HepG2 (cell line): Measurements from ENCODE around the gene SAMD14. TPM values are rescaled to one million over a fixed set of nuclear protein-coding genes. Genes with fewer than 3 reads are reported as not detected.

ENCODE experiments used
- CC2D1A ChIP-seq: sonication (generic); formaldehyde crosslinking; IDR thresholded peaks from 2 replicates; pipeline ENCODE4 v1.8.1; 2023; ENCODE audit warnings: mild to moderate bottlenecking, missing genetic modification reagents
- CENPX ChIP-seq: sonication (generic); formaldehyde crosslinking; IDR thresholded peaks from 2 replicates; pipeline ENCODE4 v1.9.0; 2021; ENCODE audit warnings: mild to moderate bottlenecking, missing genetic modification reagents, moderate library complexity
- CHCHD3 ChIP-seq: sonication (generic); formaldehyde crosslinking; IDR thresholded peaks from 2 replicates; pipeline ENCODE4 v1.8.0; 2022; ENCODE audit warnings: mild to moderate bottlenecking, missing genetic modification reagents, moderate library complexity
- EEA1 ChIP-seq: sonication (generic); formaldehyde crosslinking; IDR thresholded peaks from 2 replicates; pipeline ENCODE4 v1.5.1; 2020; ENCODE audit warnings: mild to moderate bottlenecking, missing genetic modification reagents, borderline replicate concordance
- FOXC1 ChIP-seq: sonication (generic); formaldehyde crosslinking; IDR thresholded peaks from 2 replicates; pipeline ENCODE4 v1.8.0; 2022; ENCODE audit warnings: mild to moderate bottlenecking, missing genetic modification reagents, borderline replicate concordance
- MAFK ChIP-seq, 2 experiments: IDR thresholded peaks in 1 of 2; conservative IDR thresholded peaks in 1 of 2; 2 replicates each; pipeline ENCODE4 v1.6.1; 2011; ENCODE audit warnings: improper control_type of control experiment in 2 of 2, low read length in 2 of 2
- MIXL1 ChIP-seq: IDR thresholded peaks from 2 replicates; pipeline ENCODE4 v1.6.1; 2016
- PHF8 ChIP-seq: sonication (generic); formaldehyde crosslinking; IDR thresholded peaks from 2 replicates; pipeline ENCODE4 v1.5.0; 2020; ENCODE audit warnings: missing genetic modification reagents
- REXO4 ChIP-seq: sonication (generic); formaldehyde crosslinking; IDR thresholded peaks from 2 replicates; pipeline ENCODE4 v1.8.0; 2022; ENCODE audit warnings: missing genetic modification reagents, mild to moderate bottlenecking, borderline replicate concordance
- SIX4 ChIP-seq: sonication (generic); formaldehyde crosslinking; IDR thresholded peaks from 2 replicates; pipeline ENCODE4 v1.4.0; 2020; ENCODE audit warnings: missing genetic modification reagents
- SMARCE1 ChIP-seq: fragments of 450-650 bp; IDR thresholded peaks from 2 replicates; pipeline ENCODE4 v1.6.1; 2017; ENCODE audit warnings: borderline replicate concordance
- ZNF101 ChIP-seq: sonication (generic); formaldehyde crosslinking; IDR thresholded peaks from 2 replicates; pipeline ENCODE4 v1.4.0; 2020; ENCODE audit warnings: mild to moderate bottlenecking, low read depth, missing genetic modification reagents, borderline replicate concordance
- ZNF160 ChIP-seq: sonication (generic); formaldehyde crosslinking; IDR thresholded peaks from 2 replicates; pipeline ENCODE4 v1.8.0; 2022; ENCODE audit warnings: mild to moderate bottlenecking, inconsistent platforms, missing genetic modification reagents
- ZNF3 ChIP-seq: IDR thresholded peaks from 2 replicates; pipeline ENCODE4 v1.7.0; 2017; ENCODE audit warnings: inconsistent platforms
- ZNF382 ChIP-seq: sonication (generic); formaldehyde crosslinking; IDR thresholded peaks from 2 replicates; pipeline ENCODE4 v1.5.0; 2020; ENCODE audit warnings: missing genetic modification reagents, mild to moderate bottlenecking, borderline replicate concordance
- ZNF484 ChIP-seq: sonication (generic); formaldehyde crosslinking; IDR thresholded peaks from 2 replicates; pipeline ENCODE4 v1.5.1; 2020; ENCODE audit warnings: mild to moderate bottlenecking, low read depth, missing genetic modification reagents, borderline replicate concordance
- ZNF775 ChIP-seq: sonication (generic); formaldehyde crosslinking; IDR thresholded peaks from 2 replicates; pipeline ENCODE4 v1.4.0; 2020; ENCODE audit warnings: missing genetic modification reagents, mild to moderate bottlenecking, moderate library complexity, borderline replicate concordance
- polyA plus RNA-seq, 8 experiments: library from polyadenylated mRNA; depleted of rRNA in 3 of 8; stranded (reverse) in 7 of 8; unstranded in 1 of 8; fragments of >200 nt; fragmentation: Illumina TruSeq in 4 of 8; extraction: Trizol in 4 of 8; gene quantifications; 2 replicates each; pipeline versions ENCODE4 v1.2.1 to v1.2.3, GENCODE V29; 2011 to 2016; ENCODE audit warnings: low read depth in 4 of 8, missing spikeins in 1 of 8, mixed read lengths in 1 of 8; ENCODE audit not compliant: insufficient read depth in 1 of 8
- total RNA-seq, 5 experiments: library from RNA; depleted of rRNA; stranded (reverse); fragments of >200 nt; fragmentation: Illumina TruSeq; extraction: Trizol; gene quantifications; 2 replicates each; pipeline ENCODE4 v1.2.3, GENCODE V29; 2016; ENCODE audit warnings: low read depth in 1 of 5
- TF ChIP-seq, protein P1 (sequence below): sonication (generic); formaldehyde crosslinking; IDR thresholded peaks from 2 replicates; pipeline ENCODE4 v1.4.0; 2020; ENCODE audit warnings: low read depth, missing genetic modification reagents
- TF ChIP-seq, protein P2 (sequence below): sonication (generic); formaldehyde crosslinking; IDR thresholded peaks from 2 replicates; pipeline ENCODE4 v1.5.0; 2020; ENCODE audit warnings: mild to moderate bottlenecking, missing genetic modification reagents, borderline replicate concordance
- TF ChIP-seq, protein P3 (sequence below): sonication (generic); formaldehyde crosslinking; conservative IDR thresholded peaks from 2 replicates; pipeline ENCODE4 v1.4.0; 2020; ENCODE audit warnings: missing genetic modification reagents
- TF ChIP-seq, protein P4 (sequence below): sonication (generic); formaldehyde crosslinking; IDR thresholded peaks from 2 replicates; pipeline ENCODE4 v1.9.0; 2022; ENCODE audit warnings: missing genetic modification reagents, mild to moderate bottlenecking, borderline replicate concordance

Gene SAMD14
- total and polyA plus RNA-seq, 2 of the 13 experiments (the other 11 are each of a cell fraction or from before 2014, with no cell fraction given): 0.07 to 0.22 TPM

DNA sequence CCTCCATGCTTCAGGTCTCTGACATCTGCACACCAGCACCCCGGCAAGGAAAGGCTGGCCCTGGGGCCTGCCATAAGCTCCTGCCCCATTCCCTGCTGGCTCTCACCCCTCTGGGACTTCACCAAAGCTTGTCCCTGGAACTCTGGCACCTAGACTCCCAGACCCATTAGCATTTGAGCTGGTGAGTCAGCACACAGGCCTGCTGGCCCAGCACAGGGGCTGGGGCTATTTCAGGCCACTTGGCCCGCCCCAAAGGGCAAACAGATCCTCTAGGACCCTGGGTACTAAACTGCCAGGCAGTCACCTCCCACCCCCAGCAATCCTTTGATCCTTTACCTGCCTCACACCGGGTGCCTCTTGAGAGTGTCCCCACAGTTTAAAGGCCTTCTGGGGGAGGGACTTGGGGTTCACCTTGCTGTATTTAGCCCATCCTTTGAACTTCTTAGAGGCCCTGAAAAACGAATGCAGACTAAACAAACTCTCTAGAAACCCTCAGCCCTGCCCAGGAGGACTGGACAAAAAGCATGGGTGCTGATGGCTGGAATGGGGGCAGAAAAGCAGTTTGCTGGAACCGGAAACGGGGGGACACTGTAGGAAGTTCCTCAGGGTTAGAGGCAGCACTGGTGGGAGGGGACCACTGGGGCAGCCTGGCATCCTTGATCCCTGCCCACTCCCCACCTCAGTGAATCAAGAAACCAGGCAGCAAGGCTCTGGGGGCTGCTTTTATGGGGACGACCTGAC lies 3.2 kb upstream of the SAMD14 start (continued):
- TF ChIP-seq ZNF382 (CRISPR knock-in tag) (no peak), EEA1 (CRISPR knock-in tag) (no peak), MIXL1 (CRISPR knock-in tag) (no peak), CENPX (CRISPR knock-in tag) (no peak), CHCHD3 (no peak), REXO4 (CRISPR knock-in tag) (no peak), PHF8 (CRISPR knock-in tag) (no peak), MAFK (conservative IDR thresholded peaks at IDR 0.05 in 1 of 2, IDR thresholded peaks at IDR 0.05 in 1 of 2; ENCODE audit: low read length in 2 of 2) (peak; percentile 27 to 69; a peak in 3 of 4 replicates), ZNF484 (CRISPR knock-in tag) (no peak), SMARCE1 (no peak), ZNF3 (CRISPR knock-in tag) (no peak), SIX4 (CRISPR knock-in tag) (no peak), ZNF775 (no peak), CC2D1A (CRISPR knock-in tag) (no peak), ZNF160 (CRISPR knock-in tag) (no peak), FOXC1 (CRISPR knock-in tag) (no peak), ZNF101 (CRISPR knock-in tag) (no peak)
- TF ChIP-seq, protein P1, sequence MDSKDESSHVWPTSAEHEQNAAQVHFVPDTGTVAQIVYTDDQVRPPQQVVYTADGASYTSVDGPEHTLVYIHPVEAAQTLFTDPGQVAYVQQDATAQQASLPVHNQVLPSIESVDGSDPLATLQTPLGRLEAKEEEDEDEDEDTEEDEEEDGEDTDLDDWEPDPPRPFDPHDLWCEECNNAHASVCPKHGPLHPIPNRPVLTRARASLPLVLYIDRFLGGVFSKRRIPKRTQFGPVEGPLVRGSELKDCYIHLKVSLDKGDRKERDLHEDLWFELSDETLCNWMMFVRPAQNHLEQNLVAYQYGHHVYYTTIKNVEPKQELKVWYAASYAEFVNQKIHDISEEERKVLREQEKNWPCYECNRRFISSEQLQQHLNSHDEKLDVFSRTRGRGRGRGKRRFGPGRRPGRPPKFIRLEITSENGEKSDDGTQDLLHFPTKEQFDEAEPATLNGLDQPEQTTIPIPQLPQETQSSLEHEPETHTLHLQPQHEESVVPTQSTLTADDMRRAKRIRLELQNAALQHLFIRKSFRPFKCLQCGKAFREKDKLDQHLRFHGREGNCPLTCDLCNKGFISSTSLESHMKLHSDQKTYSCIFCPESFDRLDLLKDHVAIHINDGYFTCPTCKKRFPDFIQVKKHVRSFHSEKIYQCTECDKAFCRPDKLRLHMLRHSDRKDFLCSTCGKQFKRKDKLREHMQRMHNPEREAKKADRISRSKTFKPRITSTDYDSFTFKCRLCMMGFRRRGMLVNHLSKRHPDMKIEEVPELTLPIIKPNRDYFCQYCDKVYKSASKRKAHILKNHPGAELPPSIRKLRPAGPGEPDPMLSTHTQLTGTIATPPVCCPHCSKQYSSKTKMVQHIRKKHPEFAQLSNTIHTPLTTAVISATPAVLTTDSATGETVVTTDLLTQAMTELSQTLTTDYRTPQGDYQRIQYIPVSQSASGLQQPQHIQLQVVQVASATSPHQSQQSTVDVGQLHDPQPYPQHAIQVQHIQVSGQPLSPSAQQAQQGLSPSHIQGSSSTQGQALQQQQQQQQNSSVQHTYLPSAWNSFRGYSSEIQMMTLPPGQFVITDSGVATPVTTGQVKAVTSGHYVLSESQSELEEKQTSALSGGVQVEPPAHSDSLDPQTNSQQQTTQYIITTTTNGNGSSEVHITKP: peak; percentile 59; the same call in 1 of the 2 replicates
- TF ChIP-seq, protein P2, sequence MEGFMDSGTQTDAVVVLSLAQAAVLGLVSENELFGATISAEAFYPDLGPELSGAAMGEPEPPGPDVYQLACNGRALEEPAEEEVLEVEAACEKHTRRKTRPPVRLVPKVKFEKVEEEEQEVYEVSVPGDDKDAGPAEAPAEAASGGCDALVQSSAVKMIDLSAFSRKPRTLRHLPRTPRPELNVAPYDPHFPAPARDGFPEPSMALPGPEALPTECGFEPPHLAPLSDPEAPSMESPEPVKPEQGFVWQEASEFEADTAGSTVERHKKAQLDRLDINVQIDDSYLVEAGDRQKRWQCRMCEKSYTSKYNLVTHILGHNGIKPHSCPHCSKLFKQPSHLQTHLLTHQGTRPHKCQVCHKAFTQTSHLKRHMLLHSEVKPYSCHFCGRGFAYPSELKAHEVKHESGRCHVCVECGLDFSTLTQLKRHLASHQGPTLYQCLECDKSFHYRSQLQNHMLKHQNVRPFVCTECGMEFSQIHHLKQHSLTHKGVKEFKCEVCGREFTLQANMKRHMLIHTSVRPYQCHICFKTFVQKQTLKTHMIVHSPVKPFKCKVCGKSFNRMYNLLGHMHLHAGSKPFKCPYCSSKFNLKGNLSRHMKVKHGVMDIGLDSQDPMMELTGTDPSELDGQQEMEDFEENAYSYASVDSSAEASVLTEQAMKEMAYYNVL (CRISPR knock-in tag): no peak
- TF ChIP-seq, protein P3, sequence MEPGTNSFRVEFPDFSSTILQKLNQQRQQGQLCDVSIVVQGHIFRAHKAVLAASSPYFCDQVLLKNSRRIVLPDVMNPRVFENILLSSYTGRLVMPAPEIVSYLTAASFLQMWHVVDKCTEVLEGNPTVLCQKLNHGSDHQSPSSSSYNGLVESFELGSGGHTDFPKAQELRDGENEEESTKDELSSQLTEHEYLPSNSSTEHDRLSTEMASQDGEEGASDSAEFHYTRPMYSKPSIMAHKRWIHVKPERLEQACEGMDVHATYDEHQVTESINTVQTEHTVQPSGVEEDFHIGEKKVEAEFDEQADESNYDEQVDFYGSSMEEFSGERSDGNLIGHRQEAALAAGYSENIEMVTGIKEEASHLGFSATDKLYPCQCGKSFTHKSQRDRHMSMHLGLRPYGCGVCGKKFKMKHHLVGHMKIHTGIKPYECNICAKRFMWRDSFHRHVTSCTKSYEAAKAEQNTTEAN (CRISPR knock-in tag): 0 out of 2 replicates have a peak, but pooled peaks have one; percentile 46
- TF ChIP-seq, protein P4, sequence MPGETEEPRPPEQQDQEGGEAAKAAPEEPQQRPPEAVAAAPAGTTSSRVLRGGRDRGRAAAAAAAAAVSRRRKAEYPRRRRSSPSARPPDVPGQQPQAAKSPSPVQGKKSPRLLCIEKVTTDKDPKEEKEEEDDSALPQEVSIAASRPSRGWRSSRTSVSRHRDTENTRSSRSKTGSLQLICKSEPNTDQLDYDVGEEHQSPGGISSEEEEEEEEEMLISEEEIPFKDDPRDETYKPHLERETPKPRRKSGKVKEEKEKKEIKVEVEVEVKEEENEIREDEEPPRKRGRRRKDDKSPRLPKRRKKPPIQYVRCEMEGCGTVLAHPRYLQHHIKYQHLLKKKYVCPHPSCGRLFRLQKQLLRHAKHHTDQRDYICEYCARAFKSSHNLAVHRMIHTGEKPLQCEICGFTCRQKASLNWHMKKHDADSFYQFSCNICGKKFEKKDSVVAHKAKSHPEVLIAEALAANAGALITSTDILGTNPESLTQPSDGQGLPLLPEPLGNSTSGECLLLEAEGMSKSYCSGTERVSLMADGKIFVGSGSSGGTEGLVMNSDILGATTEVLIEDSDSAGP: peak; percentile 56; the same call in 1 of the 2 replicates
